ENCODE results near the gene NR2C1.

DNA sequence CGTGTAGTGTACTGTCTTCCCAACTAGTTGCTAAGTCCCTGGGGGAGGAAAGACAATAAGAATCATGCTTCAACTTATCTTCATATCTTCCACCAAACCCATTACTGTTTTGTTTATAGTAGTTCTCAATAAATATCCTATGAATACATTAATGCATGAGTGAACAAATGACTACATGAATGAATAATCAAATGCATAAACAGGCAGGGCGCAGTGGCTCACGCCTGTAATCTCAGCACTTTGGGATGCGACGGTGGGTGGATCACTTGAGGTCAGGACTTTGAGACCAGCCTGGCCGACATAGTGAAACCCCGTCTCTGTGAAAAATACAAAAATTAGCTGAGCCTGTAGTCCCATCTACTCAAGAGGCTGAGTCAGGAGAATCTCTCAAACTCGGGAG lies 32.1 kb upstream of the NR2C1 start:
- TF ChIP-seq NCOR1 (IDR thresholded peaks at IDR 0.05) (no peak), TCF7L2 (IDR thresholded peaks at IDR 0.05; ENCODE audit: low read depth, low read length) (no peak), SETDB1 (IDR thresholded peaks at IDR 0.05; ENCODE audit: low read length) (no peak), ZNF146 (CRISPR knock-in tag; IDR thresholded peaks at IDR 0.05; ENCODE audit: unreplicated experiment) (no peak), CREM (IDR thresholded peaks at IDR 0.05; ENCODE audit: low read depth) (no peak)
- TF ChIP-seq, protein P1, sequence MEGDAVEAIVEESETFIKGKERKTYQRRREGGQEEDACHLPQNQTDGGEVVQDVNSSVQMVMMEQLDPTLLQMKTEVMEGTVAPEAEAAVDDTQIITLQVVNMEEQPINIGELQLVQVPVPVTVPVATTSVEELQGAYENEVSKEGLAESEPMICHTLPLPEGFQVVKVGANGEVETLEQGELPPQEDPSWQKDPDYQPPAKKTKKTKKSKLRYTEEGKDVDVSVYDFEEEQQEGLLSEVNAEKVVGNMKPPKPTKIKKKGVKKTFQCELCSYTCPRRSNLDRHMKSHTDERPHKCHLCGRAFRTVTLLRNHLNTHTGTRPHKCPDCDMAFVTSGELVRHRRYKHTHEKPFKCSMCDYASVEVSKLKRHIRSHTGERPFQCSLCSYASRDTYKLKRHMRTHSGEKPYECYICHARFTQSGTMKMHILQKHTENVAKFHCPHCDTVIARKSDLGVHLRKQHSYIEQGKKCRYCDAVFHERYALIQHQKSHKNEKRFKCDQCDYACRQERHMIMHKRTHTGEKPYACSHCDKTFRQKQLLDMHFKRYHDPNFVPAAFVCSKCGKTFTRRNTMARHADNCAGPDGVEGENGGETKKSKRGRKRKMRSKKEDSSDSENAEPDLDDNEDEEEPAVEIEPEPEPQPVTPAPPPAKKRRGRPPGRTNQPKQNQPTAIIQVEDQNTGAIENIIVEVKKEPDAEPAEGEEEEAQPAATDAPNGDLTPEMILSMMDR (IDR thresholded peaks at IDR 0.05 in 2 of 3, conservative IDR thresholded peaks at IDR 0.05 in 1 of 3; ENCODE audit: insufficient read depth in 2 of 3, low read depth in 1 of 3, low read length in 3 of 3) = no peak

Data from K562 (cell line).